Astrocyte (in vitro differentiated cells and primary cell): ENCODE data around the gene LY6G5B.

Experiments
- CTCF ChIP-seq: IDR thresholded peaks from 2 replicates; pipeline ENCODE4 v1.5.1; 2011; ENCODE audit warnings: low read depth, mild to moderate bottlenecking, inconsistent platforms, low read length, moderate library complexity; ENCODE audit not compliant: insufficient read depth
- EZH2 ChIP-seq: IDR thresholded peaks from 2 replicates; pipeline ENCODE4 v1.6.1; 2012; ENCODE audit warnings: mild to moderate bottlenecking, low read length, inconsistent platforms; ENCODE audit not compliant: insufficient read depth

DNA sequence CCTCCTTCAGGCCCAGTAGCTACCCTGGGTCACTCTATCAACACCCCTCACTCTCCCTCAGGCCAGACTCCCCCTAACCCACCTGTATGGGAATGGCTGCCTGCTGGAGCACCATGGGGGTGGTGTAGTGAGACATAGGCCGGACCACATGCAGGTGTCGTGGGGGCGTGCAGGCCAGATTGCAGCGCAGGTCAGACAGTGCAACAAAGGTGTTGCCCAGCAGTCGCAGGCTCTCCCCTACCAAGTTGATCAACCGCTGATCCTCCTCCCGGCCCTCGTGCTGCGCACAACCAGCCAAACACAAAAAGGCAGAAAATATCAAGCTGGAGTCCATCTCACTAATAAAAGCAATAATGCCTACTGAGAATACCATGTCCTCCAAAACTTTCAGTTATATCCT lies 24.5 kb upstream of the LY6G5B start:
- no peak for TF ChIP-seq CTCF
- TF ChIP-seq EZH2 = no peak
